GM19351 (cell line): ENCODE measurements around the gene CAGE1.
A peak's percentile ranks its signal among the peaks of the same experiment; 100 is the strongest.

Experiments
- ATAC-seq: cut with Tn5 transposase; IDR thresholded peaks from one replicate; pipeline ENCODE4 v1.9.1; 2021; ENCODE audit warnings: mild to moderate bottlenecking, moderate library complexity; ENCODE audit not compliant: unreplicated experiment

CAGE1 gene

DNA sequence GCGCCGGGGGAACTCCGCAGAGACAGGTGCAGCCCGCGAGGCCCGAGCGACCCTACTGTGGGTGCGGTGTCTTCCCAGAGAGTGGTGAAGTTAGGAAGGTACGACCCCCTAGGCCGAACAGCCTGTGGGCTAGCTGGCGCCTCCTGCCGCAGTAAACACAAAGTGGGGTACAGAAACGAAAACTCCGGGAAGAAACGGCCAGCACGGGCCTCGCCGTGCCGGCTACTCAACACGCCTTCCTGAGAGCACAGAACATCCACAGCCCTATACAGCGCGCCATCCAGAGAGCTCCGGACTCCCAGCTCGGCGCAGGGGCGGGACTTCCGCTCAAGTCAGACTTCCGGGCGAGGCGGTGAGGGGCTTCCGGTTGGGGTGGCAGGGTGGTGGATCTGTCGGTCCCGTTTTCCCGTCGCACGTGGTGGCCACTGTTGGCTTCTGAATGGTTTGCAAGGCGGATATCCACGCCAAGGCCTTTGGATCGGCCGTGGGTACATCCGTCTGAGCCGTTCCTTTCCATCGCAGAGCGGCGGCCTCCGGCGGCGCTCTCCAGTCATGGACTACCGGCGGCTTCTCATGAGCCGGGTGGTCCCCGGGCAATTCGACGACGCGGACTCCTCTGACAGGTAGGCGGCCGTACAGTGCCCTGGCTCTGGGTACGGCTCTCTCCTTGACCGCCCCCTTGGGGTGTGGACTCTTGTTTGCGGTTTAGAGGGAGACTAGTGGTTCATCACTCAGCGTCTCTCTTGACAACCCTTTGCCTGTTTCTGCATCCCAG lies at the start of gene CAGE1, which contains the start of gene RIOK1:
TSS of gene CAGE1 (minus strand) at position 292 of the 775 bp plus-strand sequence. CDS start 2,569 bp downstream, outside the sequence.
TSS of gene RIOK1 (plus strand) at position 358 of the 775 bp plus-strand sequence. CDS start at position 553, 195 bp downstream.
- ATAC-seq, result peak; percentile 95

DNA sequence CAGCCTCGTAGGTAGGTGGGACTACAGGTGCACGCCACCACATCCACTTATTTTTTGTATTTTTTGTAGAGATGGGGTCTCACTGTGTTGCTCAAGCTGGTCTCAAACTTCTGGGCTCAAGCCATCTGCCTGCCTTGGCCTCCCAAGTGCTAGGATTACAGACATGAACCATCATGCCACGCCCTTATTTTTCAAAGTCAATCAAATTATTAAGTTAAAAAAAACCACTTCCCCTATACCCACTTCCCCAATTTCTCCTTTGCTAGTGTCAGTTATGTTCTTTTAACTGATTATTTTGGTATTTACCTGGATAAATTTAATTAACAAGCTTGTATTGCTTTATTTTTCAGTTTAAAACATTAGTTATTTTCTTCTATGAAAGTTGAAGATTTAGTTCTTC lies 49.7 kb upstream of the CAGE1 start:
- no peak for ATAC-seq

DNA sequence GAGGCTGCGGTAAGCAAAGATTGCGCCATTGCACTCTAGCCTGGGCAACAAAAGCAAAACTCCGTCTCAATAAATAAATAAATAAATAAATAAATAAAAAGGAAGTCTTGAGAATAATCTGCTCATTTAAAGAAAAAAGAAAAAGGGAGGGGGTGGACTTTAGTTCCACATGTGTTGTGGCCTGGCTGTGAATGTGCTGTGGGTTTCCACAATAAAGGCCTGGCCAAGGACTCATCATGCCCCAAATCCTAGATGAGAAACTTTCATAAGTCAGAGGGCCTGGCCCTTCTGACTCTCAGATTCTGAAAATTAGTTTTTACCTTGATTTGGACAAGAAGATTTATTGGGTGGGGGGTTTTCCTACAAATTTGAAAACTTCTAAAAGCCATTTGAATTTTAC lies 48.5 kb upstream of the CAGE1 start:
- ATAC-seq, result no peak

DNA sequence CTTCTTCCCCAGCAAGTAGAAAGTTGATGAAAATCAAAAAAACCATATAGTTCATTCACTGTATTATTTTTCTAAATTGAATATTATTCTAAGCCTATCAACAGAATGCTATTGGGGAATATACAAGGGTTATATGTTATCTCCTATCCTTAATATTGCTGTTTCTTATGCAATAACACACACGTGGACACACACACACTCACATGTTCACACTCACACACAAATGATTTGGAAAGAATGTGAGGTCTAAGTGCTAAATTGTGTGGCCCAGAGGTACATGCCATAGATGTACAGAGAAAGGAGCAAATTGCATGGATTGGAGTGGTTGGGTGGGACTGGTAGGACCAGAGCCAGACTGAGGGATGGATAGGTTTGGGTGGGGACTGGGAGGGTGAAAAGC lies 45.1 kb upstream of the CAGE1 start:
- ATAC-seq, result no peak

DNA sequence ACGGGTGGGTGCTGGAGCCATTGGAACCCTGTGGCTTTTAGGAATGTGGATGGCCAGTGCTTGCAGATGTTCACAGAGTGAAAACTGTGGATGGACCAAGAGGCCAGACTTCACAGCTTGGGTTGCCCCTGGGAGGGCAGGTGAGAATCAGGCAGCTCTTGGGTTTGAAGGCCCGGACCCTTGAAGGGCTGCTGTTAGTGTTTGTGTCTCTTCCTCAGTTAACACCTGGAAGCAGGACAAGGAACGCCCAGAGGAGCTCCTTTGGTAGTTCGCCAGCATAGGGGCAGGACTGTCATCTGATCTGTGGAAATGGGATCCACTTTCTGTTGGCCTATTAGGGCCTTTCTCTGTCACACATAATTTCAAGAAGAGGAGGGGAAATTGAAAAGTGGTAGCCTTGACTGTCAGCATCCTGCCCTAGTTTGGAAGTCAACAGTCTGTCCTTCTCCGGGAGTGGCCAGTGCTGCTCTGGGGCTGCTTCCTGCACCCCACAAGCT lies 43.6 kb upstream of the CAGE1 start:
- ATAC-seq, result no peak

DNA sequence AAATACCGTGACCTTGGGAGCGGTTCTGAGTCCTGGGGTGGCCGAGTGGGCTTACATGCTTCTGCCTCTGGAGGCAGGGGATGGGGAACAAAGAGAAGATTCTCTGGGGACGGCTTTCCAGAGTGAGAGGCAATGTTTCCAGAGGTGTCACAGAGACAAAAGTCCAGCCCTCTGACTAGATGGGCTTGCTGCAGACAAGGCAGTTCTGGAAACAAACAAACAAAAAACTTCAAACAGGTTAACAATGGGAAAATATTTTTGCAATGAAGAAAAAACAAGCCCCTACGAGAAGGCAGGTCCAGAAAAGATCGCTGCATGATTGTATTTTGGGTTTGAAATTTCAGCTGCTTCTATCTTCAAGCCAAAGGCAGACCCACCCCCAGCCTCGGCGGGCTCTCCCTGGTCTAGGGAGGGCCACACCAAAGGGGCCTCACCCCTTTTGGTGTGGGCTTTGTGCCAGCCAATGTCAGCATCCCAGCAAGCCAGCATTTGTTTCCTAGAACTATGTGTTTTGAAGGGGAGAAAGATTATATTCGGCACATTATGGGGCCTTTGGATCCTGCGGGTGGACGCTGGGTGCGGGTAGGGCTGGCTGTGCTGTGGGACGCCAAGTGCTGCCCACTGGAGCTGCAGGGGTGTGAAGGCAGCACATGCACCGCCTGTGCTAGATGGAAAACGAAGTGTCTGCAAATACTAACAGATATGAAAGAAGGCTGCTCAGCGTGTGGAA lies 43.0 kb upstream of the CAGE1 start:
- no peak for ATAC-seq

DNA sequence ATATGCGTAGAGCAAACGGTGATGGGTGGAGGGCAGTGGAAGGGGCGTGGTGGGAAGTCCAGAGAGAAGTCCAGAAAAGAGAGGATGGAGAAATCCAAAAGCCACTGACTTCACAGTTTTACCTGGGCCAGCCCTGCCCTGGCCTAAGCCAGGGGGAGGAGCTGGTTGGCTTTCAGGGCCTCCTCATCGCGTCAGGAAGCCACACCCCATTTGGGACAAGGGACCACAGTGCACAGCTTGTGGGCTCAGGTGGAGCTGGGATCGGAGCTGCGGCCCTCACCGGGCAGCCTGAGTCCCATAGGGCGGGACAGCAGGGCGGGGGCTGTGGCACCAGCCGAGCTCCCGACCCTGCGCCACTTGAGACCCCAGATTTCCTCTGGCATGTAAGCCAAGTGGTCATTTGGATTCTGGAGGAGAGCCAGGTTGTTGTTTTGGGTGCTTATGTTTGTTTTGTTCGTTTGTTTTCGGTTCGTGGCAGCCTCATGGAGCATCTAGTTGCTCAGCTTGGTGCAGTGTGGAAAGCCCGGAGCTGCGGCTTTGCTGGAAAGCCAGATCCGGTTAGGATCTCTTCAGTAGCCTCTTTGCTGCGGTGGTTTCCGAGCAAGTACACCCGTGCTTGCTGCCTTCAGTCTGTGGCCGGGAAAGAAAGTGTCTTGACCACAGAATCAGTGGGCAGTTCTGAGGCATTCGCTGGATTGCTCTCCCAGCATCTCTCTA lies 42.3 kb upstream of the CAGE1 start:
- ATAC-seq, result no peak

DNA sequence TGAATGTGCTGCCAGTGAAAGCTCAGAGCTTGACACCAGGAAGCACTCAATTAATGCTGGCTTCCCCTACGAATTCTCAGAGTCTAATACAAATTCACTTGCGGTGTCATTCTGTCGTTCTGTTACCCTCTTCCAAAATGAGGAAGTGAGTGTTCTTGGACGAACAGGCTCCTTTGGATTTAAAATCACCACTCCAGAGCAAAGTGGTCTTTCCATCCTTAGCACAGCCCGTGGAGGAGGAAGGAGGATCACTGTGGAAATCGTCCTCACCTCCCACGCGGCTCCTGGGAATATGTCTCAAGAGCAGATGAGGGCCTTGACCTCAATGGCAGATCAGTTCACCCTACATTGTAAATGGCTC lies 41.8 kb upstream of the CAGE1 start:
- no peak for ATAC-seq

DNA sequence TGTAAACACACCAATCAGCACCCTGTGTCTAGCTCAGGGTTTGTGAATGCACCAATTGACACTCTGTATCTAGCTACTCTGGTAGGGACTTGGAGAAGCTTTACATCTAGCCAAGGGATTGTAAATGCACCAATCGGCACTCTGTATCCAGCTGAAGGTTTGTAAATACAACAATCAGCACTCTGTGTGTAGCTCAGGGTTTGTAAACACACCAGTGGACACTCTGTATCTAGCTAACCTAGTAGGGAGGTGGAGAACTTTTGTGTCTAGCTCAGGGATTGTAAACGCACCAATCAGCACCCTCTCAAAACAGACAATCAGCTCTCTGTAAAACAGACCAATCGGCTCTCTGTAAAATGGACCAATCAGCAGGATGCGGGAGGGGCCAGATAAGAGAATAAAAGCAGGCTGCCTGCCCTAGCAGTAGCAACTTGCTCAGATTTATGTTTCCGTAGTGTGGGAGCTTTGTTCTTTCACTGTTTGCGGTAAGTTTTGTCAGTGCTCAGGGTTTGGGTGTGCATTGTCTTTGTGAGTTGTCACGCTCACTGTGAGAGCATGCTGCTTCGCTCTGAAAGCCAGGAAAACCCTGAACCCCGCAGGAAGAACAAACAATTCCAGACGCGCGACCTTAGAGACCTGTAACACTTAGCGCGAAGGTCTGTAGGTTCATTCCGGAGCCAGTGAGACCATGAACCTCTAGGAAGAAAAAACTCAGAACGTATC lies 37.1 kb upstream of the CAGE1 start:
- ATAC-seq, result no peak

DNA sequence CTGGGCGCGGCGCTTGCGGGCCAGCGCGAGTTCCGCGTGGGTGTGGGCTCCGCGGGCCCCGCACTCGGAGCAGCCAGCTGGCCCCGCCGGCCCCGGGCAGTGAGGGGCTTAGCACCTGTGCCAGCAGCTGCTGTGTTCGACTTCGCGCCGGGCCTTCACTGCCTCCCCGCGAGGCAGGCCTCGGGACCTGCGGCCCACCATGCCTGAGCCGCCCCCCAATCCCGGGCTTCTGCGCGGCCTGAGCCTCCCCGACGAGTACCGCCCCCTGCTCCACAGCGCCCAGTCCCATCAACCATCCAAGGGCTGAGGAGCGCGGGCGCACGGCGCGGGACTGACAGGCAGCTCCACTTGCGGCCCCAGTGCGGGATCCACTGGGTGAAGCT lies 36.3 kb upstream of the CAGE1 start:
- ATAC-seq, result no peak

DNA sequence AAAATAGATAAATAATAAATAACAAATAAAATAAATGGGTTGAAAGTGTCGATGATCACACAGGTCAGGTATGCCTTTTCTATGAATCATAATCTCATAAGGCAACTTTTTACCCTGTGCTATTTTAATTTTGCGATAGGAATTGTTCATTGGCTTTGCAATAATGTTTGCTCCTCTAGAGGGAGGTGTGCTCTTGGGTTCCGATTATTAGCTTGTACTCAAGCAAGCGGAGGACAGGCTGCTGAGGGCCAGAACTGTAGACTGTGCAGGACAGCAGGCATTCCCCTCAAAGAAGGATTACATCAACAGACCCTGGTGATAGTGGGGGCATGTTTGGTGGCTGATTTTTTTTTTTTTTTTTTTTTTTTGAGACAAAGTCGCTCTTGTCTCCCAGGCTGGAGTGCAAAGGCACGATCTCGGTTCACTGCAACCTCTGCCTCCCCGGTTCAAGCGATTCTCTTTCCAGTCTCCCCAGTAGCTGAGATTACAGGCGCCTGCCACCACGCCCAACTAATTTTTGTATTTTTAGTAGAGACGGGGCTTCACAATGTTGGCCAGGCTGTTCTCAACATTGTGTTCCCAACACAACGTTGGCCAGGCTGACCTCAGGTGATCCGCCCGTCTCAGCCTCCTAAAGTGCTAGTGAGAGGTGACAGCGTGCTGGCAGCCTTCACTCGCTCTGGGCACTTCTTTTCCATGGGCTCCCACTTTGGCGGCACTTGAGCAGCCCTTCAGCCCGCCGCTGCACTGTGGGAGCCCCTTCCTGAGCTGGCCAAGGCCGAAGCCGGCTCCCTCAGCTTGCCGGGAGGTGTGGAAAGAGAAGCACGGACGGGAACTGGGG lies 35.6 kb upstream of the CAGE1 start:
- no peak for ATAC-seq

DNA sequence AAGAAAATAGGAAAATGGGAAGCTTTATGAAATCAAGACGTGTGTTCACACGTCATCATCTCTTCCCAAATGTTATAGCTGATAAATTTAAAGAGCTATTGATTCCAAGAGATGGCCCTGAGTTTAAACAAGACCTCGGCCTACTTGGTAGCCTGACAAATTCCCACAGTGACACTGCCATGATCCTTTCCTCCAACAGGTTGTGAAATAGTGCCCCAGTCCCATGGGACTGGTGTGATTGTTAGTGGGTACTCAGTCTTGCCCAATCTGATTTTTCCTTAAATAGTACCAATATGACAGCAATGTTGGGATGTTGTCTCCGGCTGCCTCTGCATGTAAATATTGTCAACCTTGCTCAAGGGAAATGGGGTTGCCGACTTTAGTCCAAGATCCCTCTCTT lies 34.5 kb upstream of the CAGE1 start:
- no peak for ATAC-seq

DNA sequence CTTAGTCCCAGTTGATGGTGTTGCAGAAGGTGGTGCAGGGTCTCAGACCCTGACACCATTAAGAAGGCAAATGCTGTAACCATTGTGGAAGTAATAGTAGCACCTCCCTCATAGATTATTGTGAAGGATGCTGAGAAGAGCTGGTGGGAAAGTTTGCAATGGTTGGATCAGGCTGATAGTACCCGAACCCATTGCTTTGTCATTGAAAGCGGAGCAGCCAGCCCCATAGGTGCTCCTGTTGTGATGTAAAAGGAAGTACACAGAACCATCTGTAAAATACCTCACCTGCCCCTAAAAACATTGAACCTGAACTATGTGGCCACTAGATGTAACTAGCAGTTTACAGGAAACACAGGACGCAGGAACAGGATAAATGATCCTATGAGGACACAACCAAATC lies 31.5 kb upstream of the CAGE1 start:
- ATAC-seq, result no peak

DNA sequence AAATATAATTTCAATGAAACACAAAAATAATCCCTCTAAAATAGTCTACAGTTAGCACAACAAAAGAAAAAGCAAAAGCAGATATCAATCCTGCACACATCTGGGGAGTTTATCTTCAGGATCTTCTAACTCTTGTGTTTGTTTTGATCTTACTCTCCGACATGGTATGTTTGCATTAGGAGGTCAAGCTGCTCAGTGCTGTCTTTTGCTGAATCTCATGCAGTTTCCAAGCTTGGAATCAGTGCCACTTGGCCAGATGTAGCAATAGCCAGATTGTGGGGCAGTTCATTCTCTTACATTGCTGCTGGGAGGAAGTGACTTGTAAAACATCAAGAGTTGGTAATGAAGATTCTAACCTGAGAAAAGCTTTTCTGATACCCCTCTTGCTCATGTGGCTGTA lies 29.5 kb upstream of the CAGE1 start:
- no peak for ATAC-seq

DNA sequence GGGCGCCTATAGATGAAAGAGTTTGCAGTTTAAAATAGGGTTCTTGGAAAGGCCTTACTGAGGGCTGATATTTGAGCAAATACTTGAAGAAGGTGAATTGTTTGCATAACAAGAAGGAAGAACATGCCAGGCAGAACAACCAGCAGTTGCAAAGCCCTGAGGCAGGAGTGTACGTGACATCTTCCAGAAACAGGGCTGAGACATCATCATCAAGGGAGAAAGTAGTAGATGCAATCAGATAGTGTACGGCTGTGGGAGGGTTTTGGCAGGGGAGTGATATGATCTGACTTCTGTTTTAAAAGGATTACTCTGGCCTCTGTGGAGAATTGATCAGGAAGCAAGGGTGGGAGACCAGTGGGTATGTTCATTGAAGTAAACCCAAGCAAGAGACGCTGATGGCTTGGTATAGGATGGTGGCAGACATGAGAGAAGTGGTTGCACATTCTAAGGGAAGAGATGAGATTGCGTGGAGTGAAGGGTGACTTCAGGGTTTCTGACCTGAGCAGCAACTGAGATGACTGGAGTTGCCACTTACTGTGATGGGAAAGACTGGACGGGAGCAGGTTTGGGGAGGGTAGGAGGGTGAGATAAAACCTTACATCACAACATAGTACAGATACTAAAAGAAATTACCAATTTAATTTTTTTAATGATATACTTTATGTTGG lies 28.8 kb upstream of the CAGE1 start:
- ATAC-seq, result no peak

DNA sequence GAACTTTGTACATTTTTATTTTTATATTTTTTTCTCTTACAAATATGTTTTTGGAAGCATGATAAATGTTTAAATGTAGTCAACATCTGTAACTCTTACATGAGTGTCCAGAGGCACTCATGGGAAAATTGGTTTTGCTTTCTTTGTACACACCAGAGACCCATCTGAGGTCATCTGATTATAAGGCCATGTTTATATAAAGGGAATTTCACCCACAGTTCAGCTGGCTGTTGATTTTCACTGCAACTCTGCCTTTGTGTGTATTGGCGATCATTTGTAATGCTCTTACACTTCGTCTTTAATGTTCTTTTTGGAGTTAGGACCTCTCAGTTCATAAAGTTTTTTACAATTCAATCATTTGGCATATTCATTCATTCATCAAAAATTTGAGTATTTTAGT lies 28.1 kb upstream of the CAGE1 start:
- no peak for ATAC-seq

DNA sequence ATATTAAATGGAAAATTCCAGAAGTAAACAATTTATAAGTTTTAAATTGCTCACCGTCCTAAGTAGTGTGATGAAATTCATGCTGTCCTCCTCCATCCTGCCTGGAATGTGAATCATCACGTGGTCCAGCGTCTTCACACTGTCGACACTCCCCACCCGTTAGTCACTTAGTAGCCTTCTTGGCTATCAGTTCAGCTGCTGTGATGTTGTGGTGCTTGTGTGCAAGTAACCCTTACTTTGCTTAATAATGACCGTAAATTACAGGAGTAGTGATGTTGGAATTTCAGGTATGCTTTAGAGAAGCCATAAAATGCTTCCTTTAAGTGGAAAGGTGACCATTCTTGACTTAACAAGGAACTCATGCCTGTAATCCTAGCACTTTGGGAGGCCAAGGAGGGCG lies 25.3 kb upstream of the CAGE1 start:
- no peak for ATAC-seq

DNA sequence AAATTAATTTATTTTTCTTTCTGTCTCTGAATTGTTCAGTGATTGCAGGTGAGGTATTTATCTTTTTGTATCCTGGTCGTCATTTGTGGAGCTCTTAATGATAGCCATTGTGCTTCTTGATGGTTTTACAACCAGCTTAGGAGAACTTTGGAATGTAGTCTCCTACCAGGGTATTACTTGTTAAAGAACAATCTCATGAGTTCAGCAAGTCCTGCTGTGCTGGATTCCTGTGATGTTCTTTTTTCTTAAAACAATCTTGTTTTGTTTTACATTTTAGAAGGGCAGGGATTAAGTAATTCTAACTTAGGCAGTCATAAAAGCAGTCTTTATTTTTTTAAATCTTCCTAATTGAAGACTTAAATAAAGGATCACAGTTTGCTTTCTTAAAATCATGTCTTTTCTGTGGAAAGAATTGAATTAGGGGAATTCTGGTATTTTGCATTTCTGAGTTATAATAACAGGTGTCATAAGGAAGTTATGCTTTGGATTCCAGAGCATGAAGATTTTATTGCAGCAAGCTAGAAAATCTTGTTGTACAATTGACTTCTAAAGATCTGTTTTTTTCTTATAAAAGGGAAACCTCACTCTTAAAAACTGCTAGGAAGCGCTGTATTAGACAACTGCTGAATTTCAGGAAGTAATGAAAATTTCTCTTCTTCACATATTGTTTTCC lies 23.7 kb upstream of the CAGE1 start:
- no peak for ATAC-seq

DNA sequence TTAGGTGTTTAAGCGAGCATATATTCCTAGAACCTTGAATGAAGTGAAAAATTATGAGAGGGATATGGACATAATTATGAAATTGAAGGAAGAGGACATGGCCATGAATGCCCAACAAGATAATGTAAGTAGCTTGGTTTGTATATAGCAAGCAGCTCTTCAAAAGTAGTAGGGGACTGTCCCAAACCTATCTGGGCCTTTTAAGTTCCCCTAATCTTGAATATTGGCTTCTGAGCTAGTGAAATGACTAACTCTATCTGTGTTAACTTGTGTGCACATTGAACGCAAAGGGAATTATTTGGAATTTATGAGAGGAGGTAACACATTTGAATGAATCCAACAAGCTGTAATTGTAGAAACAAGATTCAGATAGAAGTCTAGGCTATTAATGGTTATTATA lies 21.8 kb upstream of the CAGE1 start:
- ATAC-seq, result no peak
